GM18861 (cell line): Measurements from ENCODE around the gene MRPL28.
"Not testable (repeated sequence)": the region's sequence is repeated elsewhere in the genome, so short reads cannot be mapped to it uniquely, and the experiment has no call there.

Source experiments
- ATAC-seq: cut with Tn5 transposase; IDR thresholded peaks from one replicate; pipeline ENCODE4 v1.9.1; 2021; ENCODE audit not compliant: unreplicated experiment

The MRPL28 gene

GRCh38 chr16:391885-392335 lies 21.6 kb upstream of the MRPL28 start:
- no peak for ATAC-seq

DNA sequence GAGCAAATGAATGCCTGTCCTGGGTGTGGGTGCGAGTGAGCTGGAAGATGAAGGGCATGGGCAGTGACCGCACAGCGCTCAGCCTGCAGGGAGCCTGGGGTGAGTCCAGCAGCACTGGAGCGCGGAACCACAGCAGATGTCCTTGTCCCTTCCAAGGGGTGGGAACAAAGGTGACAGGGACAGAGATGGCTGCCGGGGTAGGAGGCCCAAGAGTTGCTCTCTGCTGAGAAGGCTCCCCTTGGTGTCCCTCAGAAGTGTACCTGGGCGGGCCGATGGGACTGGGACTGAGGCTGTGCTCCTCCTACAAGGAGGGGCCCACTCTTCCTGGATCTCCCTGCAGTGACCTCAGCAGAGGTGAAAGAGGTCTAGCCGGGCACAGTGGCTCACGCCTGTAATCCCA lies 19.0 kb upstream of the MRPL28 start:
- no peak for ATAC-seq

DNA sequence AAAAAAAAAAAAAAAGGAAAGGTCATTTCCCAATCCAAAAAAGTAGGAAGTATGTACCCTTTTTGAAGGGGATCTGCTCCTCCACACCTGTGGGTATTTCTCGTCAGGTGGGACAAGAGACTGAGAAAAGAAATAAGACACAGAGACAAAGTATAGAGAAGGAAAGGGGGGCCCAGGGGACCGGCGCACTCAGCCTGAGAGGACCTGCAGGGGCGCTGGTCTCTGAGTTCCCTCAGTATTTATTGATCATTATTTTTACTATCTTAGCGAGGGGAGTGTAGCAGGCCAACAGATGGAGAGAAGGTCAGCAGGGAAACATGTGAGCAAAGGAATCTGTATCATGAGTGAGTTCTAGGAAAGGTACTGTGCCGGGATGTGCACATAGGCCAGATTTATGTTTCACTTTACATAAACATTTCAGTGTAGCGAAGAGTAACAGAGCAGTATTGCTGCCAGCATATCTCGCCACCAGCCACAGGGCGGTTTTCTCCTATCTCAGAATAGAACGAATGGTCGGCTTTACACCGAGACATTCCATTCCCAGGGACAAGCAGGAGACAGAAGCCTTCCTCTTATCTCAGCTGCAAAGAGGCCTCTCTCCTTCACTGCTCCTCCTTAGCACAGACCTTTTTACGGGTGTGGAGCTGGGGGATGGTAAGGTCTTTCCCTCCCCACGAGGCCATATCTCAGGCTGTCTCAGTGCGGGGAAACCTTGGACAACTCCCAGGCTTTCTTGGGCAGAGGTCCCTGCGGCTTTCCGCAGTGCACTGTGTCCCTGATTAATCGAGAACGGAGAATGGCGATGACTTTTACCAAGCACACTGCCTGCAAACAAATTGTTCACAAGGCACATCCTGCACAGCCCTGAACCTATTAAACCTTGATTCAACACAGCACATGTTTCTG lies 17.7 kb upstream of the MRPL28 start:
- ATAC-seq: not testable (repeated sequence)

- ATAC-seq: no peak
These were observed 16.4 kb upstream of the MRPL28 start for GRCh38 chr16:386641-387156.

DNA sequence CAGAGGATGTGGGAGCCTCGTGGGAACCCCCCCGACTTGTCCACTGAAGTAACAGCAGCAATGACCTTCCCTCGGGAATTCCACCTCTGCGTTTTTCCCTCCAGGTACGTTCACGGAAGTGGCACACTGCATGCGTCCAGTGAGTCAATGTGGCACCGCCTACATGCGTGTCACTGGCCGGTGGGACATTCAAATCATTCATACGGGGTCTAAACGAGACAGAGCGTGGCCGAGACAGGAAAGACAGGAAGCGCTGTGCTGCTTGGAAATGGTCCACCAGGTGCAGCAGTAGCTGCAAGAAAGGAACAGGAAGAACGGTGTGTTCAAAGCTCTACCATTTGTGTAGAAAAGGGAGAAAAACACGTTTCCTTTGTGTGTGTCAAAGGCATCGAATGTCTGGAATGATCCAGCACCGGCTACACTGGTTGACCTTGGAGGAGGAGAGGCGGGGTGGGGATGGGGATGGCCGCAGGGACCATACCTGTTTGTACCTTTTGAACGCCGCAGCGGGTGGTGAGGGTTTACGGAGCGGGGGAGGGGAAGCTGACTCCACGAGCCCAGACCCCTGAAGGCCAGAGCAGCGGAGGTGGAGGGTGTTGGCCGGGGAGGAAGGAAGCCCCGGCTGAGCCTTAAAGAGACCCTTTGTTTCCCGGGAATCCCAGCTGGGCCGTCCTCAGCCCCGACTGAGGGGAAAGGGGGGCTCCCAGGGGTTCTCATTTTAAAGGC lies 13.2 kb upstream of the MRPL28 start:
- no peak for ATAC-seq

DNA sequence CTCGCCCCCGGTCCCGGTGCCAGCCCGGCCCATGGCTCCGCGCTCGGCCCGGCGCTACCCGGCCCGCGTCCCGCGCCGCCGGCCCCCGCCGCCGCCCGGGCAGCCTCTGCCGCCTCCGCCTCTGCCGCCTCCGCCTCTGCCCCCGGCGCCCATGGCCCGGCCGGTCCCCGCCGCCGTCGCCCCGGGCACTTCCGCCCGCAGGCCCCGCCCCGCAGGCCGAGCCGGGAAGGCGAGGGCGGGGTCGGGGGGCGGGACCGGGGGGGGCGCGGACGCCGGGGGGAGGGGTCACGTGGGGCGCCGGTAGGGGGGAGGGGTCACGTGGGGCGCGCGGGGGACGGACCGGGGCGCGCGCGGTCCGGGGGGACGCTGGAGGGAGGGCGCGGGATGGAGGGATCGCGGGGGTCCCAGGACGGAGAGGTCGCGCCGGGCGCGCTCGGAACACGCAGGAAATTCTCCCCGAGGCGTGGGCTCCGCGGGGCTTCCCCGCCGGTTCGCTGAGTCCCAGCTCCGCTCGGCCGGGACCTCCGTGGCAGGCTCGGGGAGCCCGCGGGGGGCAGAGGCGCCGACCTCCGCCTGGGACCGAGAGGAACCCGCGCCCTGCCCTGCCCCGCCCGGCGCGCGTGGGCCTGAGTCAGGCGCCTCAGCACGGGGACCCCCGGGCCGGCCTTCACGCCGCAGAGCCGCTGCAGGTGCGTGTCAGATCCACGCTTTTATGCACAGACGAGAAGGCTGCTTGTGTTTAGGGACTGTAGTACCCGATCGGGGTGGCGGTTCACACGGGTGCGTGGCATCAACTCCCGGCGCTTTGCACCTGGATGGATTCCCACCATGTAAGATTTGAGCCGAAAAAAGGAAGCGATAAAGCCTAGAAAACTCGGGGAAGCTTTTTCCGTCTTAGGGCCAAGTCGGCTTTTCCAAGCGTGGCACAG lies 11.7 kb upstream of the MRPL28 start, which contains the start of gene PGAP6:
Gene PGAP6, minus strand, starts transcription at position 190 of the 929 bp plus-strand sequence. Its CDS starts 157 bp downstream, at position 33.
- no peak for ATAC-seq

DNA sequence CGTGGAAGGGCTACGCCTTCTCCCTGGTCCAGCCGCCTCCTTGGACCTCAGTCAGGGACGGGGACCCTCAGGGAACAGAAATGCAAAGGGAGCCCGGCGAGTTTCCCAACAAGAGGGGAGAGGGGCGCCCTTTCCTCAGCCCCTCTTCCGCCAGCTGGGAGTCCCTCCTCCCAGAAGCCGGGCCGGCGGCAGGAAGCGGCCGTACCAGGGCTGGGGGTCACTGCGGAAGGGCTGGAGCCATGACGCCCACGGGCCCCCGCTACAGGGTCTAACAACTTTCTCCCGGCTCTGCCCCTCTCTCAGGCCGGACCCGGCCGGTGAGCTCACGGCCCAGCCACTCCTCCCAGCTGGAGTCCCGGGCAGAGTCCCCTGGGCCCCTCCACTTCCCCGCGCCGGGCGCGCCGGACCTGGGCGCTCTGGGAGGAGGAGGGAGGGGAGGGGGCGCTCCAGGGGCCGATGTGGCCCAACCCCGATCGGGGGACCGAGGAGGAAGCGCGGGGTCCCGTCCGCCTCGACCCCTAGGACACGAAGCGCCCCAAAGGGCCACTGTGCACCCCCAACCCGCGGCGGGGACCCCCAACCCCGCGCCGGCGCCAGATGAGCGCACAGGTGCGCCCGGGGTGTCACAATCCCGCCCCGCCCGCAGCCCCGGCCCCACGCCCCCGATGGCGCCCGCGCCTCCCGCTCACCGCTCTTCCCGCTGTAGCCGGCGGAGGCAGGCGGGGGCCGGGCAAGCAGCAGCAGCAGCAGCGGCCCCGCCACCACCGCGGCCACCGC lies 10.9 kb upstream of the MRPL28 start:
- ATAC-seq: no peak

- no peak for ATAC-seq
These were observed 10.3 kb upstream of the MRPL28 start for GRCh38 chr16:380762-381011.

DNA sequence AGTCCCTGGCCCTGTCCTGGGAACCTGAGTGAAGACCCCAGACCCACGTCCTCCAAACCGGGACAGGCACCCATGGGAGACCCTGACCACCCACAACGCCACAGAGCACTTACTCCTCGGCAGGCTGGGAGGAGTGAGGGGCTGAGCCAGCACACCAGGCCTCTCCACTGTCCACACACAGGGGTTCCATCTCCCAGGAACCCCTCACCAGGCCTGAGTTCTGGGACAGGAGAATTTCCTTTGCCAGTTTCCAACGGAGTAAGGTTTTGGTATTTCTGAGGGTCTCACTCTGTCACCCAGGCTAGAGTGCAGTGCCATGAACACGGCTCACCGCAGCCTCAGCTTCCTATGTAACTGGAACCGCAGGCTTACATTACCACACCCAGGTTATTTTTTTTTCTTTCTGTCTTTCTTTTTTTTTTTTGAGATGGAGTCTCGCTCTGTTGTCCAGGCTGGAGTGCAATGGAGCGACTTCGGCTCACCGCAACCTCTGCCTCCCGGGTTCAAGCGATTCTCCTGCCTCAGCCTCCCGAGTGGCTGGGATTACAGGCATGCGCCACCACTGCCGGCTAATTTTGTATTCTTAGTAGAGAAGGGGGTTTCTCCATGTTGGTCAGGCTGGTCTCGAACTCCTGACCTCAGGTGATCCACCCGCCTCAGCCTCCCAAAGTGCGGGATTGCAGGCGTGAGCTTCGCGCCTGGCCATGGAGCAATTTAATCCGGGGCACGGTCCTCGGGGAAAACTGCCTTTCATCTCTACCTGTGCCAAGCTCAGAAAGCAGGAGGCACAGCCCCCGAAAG lies 9.8 kb upstream of the MRPL28 start:
- no peak for ATAC-seq

DNA sequence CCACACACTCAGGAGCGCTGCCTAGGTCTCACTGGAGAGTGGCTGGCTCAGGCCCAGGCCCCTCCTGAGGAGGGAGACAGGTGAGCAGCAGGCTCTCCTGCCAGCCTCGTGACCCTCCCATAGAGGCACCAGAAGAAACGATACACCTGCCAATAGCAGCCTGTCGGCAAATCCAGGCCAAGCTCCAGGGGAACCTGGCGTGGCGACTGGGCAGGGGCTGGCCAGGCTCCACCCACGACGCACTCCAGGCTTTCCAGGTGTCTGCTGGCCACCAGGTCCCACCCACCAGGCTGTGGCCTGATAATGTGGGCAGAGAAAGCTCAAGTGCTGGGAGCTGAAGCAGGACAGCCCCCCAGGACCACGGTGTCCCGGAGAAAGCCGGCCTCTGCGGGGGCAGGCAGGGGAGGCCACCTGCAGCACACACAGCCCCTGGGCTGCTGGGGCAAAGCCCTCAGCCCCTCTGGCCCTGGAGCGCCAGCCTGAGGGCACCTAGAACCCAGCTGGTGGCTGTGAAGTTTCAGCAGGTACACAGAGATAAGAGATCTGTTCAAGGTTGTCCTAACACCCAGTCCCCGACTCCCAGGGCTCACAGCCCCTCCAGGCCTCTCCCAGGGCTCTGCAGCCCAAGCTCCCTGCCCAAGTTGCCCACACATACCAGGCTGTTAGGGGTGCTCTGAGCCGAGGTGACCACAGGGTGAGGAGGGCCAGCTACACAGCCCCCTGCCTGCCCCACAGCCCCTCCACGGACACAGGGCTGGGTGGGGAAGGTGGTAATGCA lies 9.0 kb upstream of the MRPL28 start:
- ATAC-seq: no peak

GRCh38 chr16:378821-379182 lies 8.5 kb upstream of the MRPL28 start:
- ATAC-seq: no peak

GRCh38 chr16:378113-378820 lies 7.9 kb upstream of the MRPL28 start:
- ATAC-seq: not testable (repeated sequence)

DNA sequence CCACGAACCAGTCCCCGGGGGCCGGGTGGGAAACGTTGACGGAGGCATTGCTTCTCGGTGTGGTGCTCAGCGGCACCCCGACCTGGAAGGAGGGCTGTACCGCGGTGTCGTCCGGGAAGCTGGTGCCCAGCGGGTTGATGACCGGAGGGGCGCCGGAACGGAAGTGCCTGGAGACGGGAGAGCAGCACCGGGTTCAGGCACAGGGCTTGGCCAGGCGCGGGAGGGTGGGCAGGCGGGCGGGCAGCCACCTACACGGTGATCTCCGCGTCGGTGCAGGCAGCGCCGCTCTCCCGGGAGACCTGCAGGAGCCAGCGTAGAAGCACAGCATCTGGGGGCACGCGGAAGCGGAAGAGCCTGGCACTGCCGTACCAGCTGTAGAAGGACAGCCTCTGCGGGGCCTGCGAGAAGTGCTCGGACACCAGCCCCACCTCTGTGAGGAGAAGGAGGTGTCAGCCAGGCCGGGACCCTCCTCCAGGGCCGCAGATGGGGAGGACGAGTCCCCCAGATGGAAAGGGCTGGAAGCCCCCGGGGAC lies 7.1 kb upstream of the MRPL28 start:
- no peak for ATAC-seq

DNA sequence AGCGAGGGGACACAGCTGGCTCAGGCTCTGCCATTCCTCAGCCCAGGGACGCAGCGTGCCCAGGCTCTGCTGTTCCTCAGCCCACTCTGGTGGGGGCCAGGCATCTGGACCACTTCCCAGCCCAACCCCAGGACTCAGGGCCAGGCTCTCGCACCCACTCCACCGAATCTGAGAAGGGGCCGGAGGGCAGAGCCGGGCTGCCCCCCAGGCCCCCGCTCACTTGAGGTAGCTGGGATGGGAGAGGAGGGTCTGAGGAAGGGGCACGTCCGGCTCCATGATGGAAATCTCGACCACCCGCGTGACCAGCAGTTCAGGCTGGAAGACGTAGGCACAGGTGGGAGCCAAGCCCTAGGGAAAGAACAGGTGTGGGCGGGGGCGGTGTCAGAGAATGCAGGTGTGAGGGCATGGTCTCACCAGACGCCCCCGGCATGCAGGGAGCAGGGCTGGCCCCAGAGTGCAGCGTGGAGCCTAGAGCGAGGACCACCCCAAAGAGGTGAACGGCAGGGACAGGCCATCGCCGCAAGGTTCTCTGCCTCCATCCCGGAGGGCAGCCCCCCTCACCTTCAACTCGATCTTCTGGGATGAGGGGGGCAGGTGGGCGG lies 6.6 kb upstream of the MRPL28 start:
- no peak for ATAC-seq

DNA sequence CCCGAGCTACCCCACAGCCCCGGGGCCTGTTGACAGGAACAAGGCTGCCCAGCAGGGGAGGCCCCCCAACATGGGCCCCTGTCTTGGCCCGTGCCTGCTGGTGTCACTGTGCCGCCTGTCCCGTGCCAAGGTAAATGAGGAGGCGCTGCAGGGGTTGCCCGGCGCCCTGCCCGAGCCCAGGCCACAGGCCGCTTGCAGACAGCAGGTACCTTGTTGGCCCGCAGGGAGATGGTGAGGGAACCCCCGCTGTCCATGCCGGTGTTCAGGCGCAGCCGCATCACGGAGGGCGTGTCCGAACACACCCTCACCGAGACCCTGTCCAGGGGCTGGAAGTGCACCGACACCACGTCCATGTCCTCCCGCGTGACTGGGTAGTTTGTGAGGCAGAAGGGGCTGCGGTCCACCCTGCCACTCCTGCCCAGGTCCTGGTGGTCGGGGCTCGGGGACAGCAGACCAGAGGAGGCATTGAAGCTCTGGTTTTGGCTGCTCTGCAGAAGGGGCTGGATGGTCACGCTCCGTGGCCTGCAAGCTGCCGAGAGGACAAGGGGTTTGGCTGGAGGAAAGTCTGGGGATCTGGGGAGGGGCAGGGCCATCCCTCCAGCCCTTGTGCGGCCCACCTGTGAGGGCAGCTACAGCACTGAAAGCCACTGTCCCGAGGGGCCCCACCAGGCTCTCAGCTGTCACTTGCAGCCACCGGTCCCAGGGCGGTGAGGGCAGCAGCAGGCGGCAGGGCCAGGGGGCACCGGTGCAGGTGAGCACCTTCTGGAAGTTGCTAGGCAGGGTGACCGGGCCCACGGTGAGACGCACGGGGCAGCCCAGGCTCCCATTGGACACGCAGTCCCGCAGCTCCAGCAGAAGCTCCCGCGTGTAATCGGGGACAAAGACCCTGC lies 5.8 kb upstream of the MRPL28 start:
- no peak for ATAC-seq

GRCh38 chr16:375212-375611 lies 4.9 kb upstream of the MRPL28 start:
- ATAC-seq: no peak

GRCh38 chr16:374616-374926 lies 4.2 kb upstream of the MRPL28 start:
- no peak for ATAC-seq
